Right lobe of liver (tissue), 6 donors: ENCODE data around the gene ADGRV1. TPM values are rescaled to one million over a fixed set of nuclear protein-coding genes. Genes with fewer than 3 reads are reported as not detected.
"Not testable (repeated sequence)": the region's sequence is repeated elsewhere in the genome, so short reads cannot be mapped to it uniquely, and the experiment has no call there.

Source experiments
- ATAC-seq, 4 donors: fragments of 200-7000 bp; cut with Tn5 transposase; one replicate each; pipeline ENCODE4 v1.9.1; 2020; ENCODE audit warnings: mild to moderate bottlenecking in 4 of 4, moderate library complexity in 4 of 4
- DNase-seq, 3 donors: peaks; one replicate each; pipeline ENCODE4 v3.0.0-alpha.2; 2020
- H3K27ac ChIP-seq, 3 donors: fragments of 200-600 bp; one replicate each; pipeline ENCODE4 v1.8.0; 2022
- H3K27me3 ChIP-seq, 2 donors: fragments of 200-600 bp; one replicate each; pipeline ENCODE4 v1.8.0; 2022
- H3K36me3 ChIP-seq, 4 donors: fragments of 200-600 bp; sonication (generic) in 1 of 4; one replicate each; pipeline versions ENCODE4 v1.5.1 to v1.8.0; 2017 to 2022; ENCODE audit warnings: control low read depth in 1 of 4
- H3K4me1 ChIP-seq, 4 donors: fragments of 200-600 bp; sonication (generic) in 1 of 4; one replicate each; pipeline versions ENCODE4 v1.5.1 to v1.8.0; 2017 to 2022; ENCODE audit warnings: control low read depth in 1 of 4
- H3K4me3 ChIP-seq, 3 donors: fragments of 200-600 bp; one replicate each; pipeline ENCODE4 v1.8.0; 2022
- H3K9me3 ChIP-seq, 4 donors: fragments of 200-600 bp; sonication (generic) in 1 of 4; one replicate each; pipeline versions ENCODE4 v1.5.1 to v1.8.0; 2017 to 2022; ENCODE audit warnings: control low read depth in 1 of 4
- CTCF ChIP-seq, 4 donors: fragments of 200-600 bp in 3 of 4; fragments of 450-650 bp in 1 of 4; IDR thresholded peaks; one replicate each; pipeline versions ENCODE4 v1.5.1 to v1.8.0; 2016 to 2022; ENCODE audit warnings: antibody characterized with exemption in 4 of 4, mild to moderate bottlenecking in 2 of 4
- POLR2A ChIP-seq: fragments of 450-650 bp; IDR thresholded peaks from one replicate; pipeline ENCODE4 v1.6.1; 2017; ENCODE audit warnings: antibody characterized with exemption, mild to moderate bottlenecking
- WGBS: methylation state at CpG from one replicate; pipeline ENCODE4 v1.1.6; 2018; ENCODE audit warnings: low coverage, low lambda C conversion rate; ENCODE audit not compliant: insufficient coverage; ENCODE audit errors: missing lambda C conversion rate; 5-methylcytosine and 5-hydroxymethylcytosine counted together
- intact Hi-C, 2 donors: fragments of 100-400 bp; cut with DNase I; formaldehyde crosslinking; loops; one replicate each; pipeline versions ENCODE4 v1.11.2 to v1.14.1; 2022
- total RNA-seq, 6 experiments: library from RNA; depleted of rRNA in 2 of 6; stranded (reverse); fragments of >200 nt in 2 of 6; fragmentation: NEBNext Ultra II Directional in 3 of 6; extraction: Animal tissue kit (Norgen Biotek cat#: 25700) in 3 of 6; gene quantifications; one replicate each; pipeline versions ENCODE4 v1.1.0 to v1.2.4, GENCODE V29; 2016 to 2023
- donor health status: DM: no; HTN: yes; CAD: no.
- donor health status: DM: no; HTN: no; CAD: no.
- donor health status: DM: no; HTN: no; CAD: no.
- donor health status: DM: no; HTN: yes; CAD: no.
- donor health status: DM: no; HTN: yes; CAD: no.

Gene ADGRV1
- total RNA-seq, 6 experiments from 2014 or later = 4.5 to 15.9 (median 7.4) TPM

DNA sequence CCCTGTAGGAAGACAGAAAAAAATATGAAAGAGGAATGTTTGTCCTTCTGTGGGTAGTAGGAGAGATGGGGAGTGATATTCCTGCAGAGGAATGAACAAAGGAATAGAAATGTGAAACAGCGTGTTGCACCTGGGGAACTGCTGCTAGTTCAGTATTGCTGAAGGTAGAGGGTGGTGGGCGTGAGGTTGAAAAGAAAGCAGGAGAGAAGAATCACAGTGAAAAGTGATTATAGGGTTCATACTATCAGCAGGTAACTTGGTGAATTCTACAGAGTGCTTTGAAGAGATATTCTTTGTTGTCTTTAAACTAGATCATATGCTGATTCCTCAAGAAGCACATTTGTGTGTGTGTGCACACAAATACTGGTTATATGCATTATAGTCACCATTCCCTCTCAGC lies 95.6 kb downstream of the ADGRV1 start:
- no peak overlapping the region for H3K4me3 ChIP-seq
- no peaks in the 10 kb centered on the region for H3K36me3 ChIP-seq
- no peak for ATAC-seq
- H3K27ac ChIP-seq = no peak overlapping the region
- DNase-seq = no peak
- intact Hi-C loops = no loop called here
- no peaks in the 10 kb centered on the region for H3K4me1 ChIP-seq
- no peaks in the 10 kb centered on the region for H3K27me3 ChIP-seq
- H3K9me3 ChIP-seq = no peaks in the 10 kb centered on the region
- WGBS = 56% methylated on average over 2 of the region's 2 CpGs
- TF ChIP-seq POLR2A (no peak), CTCF (IDR thresholded peaks at IDR 0.05) (no peak)

DNA sequence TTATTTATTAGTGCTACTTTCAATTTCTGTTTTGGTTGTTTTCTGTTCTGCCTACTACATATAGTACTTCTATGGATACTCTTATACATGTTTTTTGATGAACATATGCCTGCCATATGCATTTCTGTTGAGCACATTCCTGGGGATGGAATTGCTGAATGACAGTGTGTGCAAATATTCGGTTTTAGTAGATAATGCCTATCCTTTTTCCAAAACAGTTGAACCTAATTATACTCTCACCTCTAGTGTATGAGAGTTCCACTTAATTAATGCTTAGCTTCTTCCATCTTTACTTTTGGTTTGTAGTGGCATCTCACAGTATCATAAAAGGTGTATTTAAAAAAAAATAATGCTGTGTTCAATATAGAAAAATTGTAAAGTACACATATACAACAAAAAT lies 96.8 kb downstream of the ADGRV1 start:
- intact Hi-C loops = no loop called here
- ATAC-seq = no peak
- no peak overlapping the region for H3K4me3 ChIP-seq
- H3K36me3 ChIP-seq = no peaks in the 10 kb centered on the region
- no peaks in the 10 kb centered on the region for H3K9me3 ChIP-seq
- no peak for DNase-seq
- H3K27ac ChIP-seq = no peak overlapping the region
- H3K27me3 ChIP-seq = no peaks in the 10 kb centered on the region
- H3K4me1 ChIP-seq = no peaks in the 10 kb centered on the region
- WGBS = 25% methylated on average over 1 of the region's 1 CpG
- no peak for TF ChIP-seq CTCF (IDR thresholded peaks at IDR 0.05)
- no peak for TF ChIP-seq POLR2A

- DNase-seq (no peak), ATAC-seq (no peak)
- no peaks in the 10 kb centered on the region for H3K36me3 ChIP-seq
- no peaks in the 10 kb centered on the region for H3K27me3 ChIP-seq
- no peak overlapping the region for H3K4me3 ChIP-seq
- H3K27ac ChIP-seq = no peak overlapping the region
- H3K9me3 ChIP-seq = no peaks in the 10 kb centered on the region
- intact Hi-C loops = no loop called here
- TF ChIP-seq POLR2A = no peak
- no peak for TF ChIP-seq CTCF (IDR thresholded peaks at IDR 0.05)
- no peaks in the 10 kb centered on the region for H3K4me1 ChIP-seq
- WGBS = 55% methylated on average over 4 of the region's 4 CpGs
These were observed 98.4 kb downstream of the ADGRV1 start for GRCh38 chr5:90657030-90657429.

GRCh38 chr5:90657788-90658187 lies 99.2 kb downstream of the ADGRV1 start:
- Histone ChIP-seq H3K4me1 (no peaks in the 10 kb centered on the region), H3K4me3 (no peak overlapping the region), H3K27me3 (no peaks in the 10 kb centered on the region), H3K36me3 (no peaks in the 10 kb centered on the region), H3K9me3 (no peaks in the 10 kb centered on the region), H3K27ac (no peak overlapping the region)
- no peak for ATAC-seq
- 62% methylated on average over 6 of the region's 6 CpGs for WGBS
- no peak for TF ChIP-seq CTCF (IDR thresholded peaks at IDR 0.05)
- TF ChIP-seq POLR2A = no peak
- no peak for DNase-seq
- intact Hi-C loops = no loop called here

DNA sequence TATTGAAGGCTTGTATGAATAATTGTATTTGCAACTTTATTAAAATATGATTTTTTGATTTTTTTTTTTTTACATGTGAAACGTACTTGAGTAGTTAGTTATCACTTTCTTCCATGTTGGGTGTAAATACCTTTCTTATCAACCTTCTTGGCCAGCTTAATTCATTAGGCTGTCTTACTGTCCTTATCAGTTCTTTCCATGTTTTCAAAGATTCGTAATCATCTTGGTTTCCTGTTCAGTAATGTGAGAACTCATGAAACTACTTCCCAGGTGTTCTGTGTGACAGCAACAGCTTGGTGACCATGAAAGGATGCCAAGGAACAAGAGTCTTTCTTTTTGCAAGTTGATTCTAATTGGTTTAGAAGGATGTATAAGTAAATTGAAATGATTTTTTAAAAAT lies 100.0 kb downstream of the ADGRV1 start:
- intact Hi-C loops = no loop called here
- no peaks in the 10 kb centered on the region for H3K27me3 ChIP-seq
- WGBS = 20% methylated on average over 2 of the region's 2 CpGs
- no peak overlapping the region for H3K27ac ChIP-seq
- TF ChIP-seq CTCF (IDR thresholded peaks at IDR 0.05) (no peak), POLR2A (no peak)
- no peak overlapping the region for H3K4me3 ChIP-seq
- ATAC-seq = no peak
- no peak for DNase-seq
- no peaks in the 10 kb centered on the region for H3K9me3 ChIP-seq
- no peaks in the 10 kb centered on the region for H3K36me3 ChIP-seq
- no peaks in the 10 kb centered on the region for H3K4me1 ChIP-seq

- H3K27me3 ChIP-seq, intact Hi-C loops, H3K27ac ChIP-seq, H3K9me3 ChIP-seq, H3K4me3 ChIP-seq, DNase-seq, H3K4me1 ChIP-seq, H3K36me3 ChIP-seq, ATAC-seq: not testable (repeated sequence)
- 65% methylated on average over 4 of the region's 21 CpGs for WGBS
These were observed 109.5 kb downstream of the ADGRV1 start for GRCh38 chr5:90668079-90668565.
